HuH-7.5 (cell line): ENCODE measurements around the gene SORT1.

ENCODE experiments used
- DNase-seq: peaks from one replicate; pipeline ENCODE4 v3.0.0; 2011; ENCODE audit warnings: low spot score

Gene SORT1

DNA sequence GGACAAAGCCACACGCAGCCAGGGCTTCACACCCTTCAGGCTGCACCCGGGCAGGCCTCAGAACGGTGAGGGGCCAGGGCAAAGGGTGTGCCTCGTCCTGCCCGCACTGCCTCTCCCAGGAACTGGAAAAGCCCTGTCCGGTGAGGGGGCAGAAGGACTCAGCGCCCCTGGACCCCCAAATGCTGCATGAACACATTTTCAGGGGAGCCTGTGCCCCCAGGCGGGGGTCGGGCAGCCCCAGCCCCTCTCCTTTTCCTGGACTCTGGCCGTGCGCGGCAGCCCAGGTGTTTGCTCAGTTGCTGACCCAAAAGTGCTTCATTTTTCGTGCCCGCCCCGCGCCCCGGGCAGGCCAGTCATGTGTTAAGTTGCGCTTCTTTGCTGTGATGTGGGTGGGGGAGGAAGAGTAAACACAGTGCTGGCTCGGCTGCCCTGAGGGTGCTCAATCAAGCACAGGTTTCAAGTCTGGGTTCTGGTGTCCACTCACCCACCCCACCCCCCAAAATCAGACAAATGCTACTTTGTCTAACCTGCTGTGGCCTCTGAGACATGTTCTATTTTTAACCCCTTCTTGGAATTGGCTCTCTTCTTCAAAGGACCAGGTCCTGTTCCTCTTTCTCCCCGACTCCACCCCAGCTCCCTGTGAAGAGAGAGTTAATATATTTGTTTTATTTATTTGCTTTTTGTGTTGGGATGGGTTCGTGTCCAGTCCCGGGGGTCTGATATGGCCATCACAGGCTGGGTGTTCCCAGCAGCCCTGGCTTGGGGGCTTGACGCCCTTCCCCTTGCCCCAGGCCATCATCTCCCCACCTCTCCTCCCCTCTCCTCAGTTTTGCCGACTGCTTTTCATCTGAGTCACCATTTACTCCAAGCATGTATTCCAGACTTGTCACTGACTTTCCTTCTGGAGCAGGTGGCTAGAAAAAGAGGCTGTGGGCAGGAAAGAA, 122.9 kb downstream of the SORT1 start:
- DNase-seq: peak; percentile 75

GRCh38 chr1:109273570-109274288, 124.0 kb downstream of the SORT1 start:
- no peak for DNase-seq

GRCh38 chr1:109272831-109273547, 124.7 kb downstream of the SORT1 start:
- DNase-seq: no peak

GRCh38 chr1:109272021-109272799, 125.5 kb downstream of the SORT1 start:
- DNase-seq: no peak

DNA sequence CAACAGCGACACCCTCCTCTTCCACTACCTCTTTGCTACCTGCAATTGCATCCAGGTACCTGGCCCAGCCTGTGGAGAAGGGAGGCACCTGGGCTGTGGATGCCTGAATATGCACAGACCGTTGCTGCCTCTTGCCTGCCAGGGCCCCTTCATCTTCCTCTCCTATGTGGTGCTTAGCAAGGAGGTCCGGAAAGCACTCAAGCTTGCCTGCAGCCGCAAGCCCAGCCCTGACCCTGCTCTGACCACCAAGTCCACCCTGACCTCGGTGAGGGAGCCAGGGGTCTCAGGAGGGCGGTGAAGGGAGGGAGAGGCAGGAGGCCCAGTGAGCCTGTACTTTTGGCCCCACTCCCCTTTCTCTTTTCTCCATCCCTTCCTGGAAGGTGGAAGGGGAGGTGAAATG, 126.3 kb downstream of the SORT1 start:
- no peak for DNase-seq

DNA sequence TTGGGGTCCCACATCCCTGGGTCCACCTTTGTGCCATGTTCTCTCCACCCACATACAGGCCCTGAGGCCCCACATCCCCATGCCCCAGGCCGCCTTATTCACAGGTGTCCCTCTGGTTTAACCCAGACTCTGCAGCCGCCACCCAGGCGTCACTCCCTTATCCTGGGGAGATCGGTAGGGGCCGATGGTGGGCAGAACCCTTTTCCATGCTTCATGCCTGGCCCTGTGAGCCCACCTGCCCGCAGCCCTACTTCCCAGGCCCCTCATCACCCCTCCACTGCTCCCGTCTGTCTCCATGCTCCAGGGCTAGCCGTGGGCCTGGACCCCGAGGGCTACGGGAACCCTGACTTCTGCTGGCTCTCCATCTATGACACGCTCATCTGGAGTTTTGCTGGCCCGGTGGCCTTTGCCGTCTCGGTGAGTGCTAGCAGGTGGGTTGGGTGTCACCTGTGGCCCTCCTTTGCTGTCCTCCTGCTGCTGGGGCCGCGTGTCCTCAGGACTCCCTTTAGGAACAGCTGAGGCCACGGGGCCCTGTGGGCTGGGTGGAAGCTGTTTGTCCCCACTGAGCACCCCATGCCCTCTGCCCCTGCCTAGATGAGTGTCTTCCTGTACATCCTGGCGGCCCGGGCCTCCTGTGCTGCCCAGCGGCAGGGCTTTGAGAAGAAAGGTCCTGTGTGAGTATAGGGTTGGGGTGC, 126.9 kb downstream of the SORT1 start:
- no peak for DNase-seq

GRCh38 chr1:109269981-109270622, 127.6 kb downstream of the SORT1 start:
- DNase-seq: no peak

- no peak for DNase-seq
Measured at GRCh38 chr1:109269212-109269980, 128.3 kb downstream of the SORT1 start.

DNA sequence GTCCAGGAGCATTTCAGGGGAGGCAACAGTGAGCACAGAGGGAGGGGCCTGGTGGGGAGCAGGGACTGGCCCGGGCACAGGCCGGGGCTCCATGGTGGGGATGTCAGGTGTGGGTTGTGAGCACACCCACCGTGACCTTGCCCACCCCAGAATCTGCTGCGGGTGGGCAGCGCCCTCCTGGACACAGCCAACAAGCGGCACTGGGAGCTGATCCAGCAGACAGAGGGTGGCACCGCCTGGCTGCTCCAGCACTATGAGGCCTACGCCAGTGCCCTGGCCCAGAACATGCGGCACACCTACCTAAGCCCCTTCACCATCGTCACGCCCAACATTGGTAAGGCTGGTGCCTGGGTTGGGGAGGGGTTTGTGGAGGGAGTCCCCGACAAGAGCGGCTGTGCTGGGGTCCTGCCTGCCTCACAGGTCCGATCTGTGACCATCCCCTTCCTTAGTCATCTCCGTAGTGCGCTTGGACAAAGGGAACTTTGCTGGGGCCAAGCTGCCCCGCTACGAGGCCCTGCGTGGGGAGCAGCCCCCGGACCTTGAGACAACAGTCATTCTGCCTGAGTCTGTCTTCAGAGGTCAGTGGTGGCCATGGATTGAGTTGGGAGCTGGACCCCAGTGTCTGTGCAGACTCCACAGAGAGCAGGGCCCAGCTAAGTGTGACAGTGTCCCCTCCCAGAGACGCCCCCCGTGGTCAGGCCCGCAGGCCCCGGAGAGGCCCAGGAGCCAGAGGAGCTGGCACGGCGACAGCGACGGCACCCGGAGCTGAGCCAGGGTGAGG, 129.1 kb downstream of the SORT1 start:
- no peak for DNase-seq

GRCh38 chr1:109267743-109268300, 129.9 kb downstream of the SORT1 start:
- no peak for DNase-seq

- DNase-seq: no peak
Measured at GRCh38 chr1:109266965-109267364, 130.8 kb downstream of the SORT1 start.

- DNase-seq: no peak
Measured at GRCh38 chr1:109265741-109266330, 131.9 kb downstream of the SORT1 start.

DNA sequence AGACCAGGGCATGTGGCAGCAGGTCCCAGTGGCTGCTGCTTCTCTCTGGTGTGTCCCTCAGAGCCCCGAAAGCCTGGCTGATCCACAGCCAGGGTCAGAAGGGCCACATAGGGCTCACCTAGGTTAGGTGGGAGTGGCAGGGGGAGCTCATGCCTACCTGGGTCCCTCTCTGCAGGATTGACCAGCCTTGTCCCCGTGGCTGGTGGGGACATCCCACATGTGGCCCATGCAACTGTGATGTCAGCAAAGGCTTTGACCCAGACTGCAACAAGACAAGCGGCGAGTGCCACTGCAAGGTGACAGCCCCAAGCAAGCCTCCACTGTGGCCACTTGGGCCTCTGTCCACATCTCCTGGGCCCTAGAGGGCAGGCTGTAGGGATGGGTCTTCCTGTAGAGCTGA, 132.7 kb downstream of the SORT1 start:
- DNase-seq: no peak

GRCh38 chr1:109264379-109264755, 133.4 kb downstream of the SORT1 start:
- DNase-seq: no peak

DNA sequence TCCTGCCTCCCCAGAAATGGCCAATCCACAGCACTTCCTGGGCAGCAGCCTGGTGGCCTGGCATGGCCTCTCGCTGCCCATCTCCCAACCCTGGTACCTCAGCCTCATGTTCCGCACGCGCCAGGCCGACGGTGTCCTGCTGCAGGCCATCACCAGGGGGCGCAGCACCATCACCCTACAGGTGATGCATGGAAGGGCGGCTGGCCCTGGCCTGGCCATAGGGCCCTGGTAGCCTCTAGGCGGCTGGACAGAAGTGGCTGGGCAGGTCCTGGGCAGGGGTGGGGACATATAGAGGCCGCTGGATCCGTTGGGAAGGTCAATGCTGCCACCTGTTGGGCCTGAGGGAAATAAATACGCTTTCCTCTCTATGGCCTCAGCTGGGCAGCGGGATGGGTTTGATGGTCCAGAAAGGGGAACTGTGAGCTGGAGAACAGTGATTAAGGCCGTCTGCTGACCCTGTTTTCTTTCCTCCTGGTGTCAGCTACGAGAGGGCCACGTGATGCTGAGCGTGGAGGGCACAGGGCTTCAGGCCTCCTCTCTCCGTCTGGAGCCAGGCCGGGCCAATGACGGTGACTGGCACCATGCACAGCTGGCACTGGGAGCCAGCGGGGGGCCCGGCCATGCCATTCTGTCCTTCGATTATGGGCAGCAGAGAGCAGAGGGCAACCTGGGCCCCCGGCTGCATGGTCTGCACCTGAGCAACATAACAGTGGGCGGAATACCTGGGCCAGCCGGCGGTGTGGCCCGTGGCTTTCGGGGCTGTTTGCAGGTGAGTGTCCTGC, 133.9 kb downstream of the SORT1 start:
- peak; percentile 97 for DNase-seq

DNA sequence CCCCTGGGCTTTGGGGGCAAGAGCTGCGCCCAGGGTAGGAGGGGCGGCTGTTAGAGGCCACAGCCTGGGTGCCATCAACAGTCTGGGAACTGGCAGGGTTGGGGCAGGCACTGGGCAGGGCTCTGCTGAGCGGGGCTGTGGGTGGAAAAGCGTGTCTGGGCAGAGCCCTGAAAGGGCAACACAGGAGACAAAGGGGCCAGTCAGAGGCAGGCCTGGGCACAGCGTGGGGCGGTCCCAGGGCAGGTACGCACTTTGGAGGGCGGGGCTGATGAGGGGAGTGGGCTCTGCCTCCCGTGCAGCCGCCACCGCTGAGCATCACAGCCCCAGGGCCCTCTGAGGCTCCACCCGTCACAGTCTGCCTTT, 134.5 kb downstream of the SORT1 start:
- no peak for DNase-seq

DNA sequence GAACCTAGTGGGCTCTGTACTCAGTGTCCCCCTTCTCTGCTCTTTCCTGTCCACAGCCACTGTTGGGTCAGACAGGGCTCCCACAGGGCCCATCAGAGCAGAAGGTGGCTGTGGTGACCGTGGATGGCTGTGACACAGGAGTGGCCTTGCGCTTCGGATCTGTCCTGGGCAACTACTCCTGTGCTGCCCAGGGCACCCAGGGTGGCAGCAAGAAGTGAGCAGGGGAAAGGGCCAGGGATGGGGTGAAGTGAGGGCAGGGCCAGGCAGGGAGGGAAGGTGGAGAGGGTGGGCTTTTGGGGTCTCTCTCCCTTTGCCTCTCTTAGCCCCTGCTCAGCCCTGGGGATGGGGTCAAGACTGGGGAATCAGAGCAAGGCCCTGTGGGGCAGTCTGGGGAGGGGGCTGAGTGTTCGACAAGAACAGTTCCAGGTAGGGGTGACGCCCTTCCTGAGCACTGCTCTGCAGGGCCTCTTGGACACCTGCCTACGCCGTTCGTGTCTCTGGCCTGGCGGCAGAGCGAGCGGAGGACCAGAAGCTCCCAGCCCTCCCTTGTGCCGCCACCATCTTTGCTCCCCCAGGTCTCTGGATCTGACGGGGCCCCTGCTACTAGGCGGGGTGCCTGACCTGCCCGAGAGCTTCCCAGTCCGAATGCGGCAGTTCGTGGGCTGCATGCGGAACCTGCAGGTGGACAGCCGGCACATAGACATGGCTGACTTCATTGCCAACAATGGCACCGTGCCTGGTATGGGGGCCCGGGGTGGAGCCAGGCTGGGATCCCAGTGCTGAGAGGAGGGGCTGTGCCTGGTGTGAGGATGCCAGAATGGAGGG, 135.3 kb downstream of the SORT1 start:
- no peak for DNase-seq
